ENCODE measurements around the gene CNTNAP2. TPM values are rescaled to one million over a fixed set of nuclear protein-coding genes. Genes with fewer than 3 reads are reported as not detected.
A peak's percentile ranks its signal among the peaks of the same experiment; 100 is the strongest.

CNTNAP2 gene
- total RNA-seq, 1 donor from 2014 or later, result 0.27 TPM

DNA sequence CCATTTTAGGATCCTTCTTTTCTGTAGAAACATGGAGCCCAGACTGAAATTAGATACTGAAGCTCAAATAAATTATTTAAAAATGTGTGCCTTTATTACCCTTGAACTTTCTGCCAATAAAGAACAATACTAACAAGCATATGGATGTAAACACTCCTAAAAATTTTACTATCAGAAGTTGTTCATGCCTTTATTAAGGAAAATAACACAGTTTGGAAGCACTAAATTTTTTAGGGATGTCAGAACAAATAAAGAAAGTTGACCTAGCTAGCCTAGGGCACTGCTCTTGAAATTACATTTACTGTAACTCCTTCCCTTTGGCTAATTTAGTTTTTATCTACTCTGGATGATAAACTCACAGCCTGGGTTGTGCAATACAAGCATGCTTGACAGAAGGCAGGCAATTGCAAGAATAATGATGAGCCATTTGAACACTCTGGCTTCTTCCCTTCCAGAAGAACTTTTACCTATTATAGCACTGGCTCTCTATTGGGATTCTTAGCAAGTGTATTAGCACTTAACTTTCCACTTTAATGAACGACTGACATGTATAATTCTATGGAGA is 2122.2 kb downstream of the CNTNAP2 start:
- Mint-ChIP-seq H3K4me3 (ENCODE audit: unreplicated experiment) (no peak overlapping the region), H3K4me1 (ENCODE audit: low read depth) (peaks cover 11% of the 10 kb centered on the region), H3K27me3 (ENCODE audit: low read depth) (peaks cover 7% of the 10 kb centered on the region), H3K9me3 (ENCODE audit: low read depth) (no peaks in the 10 kb centered on the region), H3K36me3 (ENCODE audit: low read depth) (no peaks in the 10 kb centered on the region), H3K27ac (ENCODE audit: unreplicated experiment) (no peak overlapping the region)
- TF ChIP-seq CTCF (IDR thresholded peaks at IDR 0.05), result no peak
- no peak for DNase-seq (ENCODE audit: low spot score)

GRCh38 chr7:148241700-148242293 is 2125.2 kb downstream of the CNTNAP2 start:
- no peak for DNase-seq (ENCODE audit: low spot score)
- no peaks in the 10 kb centered on the region for H3K9me3 Mint-ChIP-seq (ENCODE audit: low read depth)
- no peak overlapping the region for H3K27ac Mint-ChIP-seq (ENCODE audit: unreplicated experiment)
- peak overlapping the region; percentile 61 for H3K4me3 Mint-ChIP-seq (ENCODE audit: unreplicated experiment)
- no peaks in the 10 kb centered on the region for H3K36me3 Mint-ChIP-seq (ENCODE audit: low read depth)
- peaks cover 7% of the 10 kb centered on the region for H3K27me3 Mint-ChIP-seq (ENCODE audit: low read depth)
- no peak for TF ChIP-seq CTCF (IDR thresholded peaks at IDR 0.05)
- peaks cover 11% of the 10 kb centered on the region for H3K4me1 Mint-ChIP-seq (ENCODE audit: low read depth)

DNA sequence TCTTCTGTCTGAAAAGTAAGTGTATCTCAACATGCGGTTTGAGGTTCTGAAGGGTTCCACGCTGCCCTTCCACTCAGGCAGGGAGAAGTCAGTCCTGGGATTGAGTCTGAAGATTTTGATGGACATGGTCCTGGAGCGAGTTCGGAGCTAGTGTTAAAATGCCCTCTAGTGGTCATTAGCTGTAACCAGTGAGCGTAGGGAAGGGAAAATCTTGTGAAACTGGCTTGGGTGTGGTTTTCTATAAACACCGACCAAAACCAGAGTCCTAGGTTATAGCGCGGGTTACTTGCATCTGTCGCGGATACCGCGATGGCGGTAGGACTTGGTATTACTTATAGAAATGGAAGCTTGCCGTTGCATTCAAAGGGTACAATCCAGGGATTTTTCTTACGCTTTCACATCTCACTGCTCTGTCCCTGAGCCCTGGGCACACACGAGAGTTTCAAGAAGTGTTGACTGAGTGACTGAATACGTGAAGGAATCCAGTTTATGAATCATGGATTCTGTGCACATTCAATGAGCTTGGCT is 2125.8 kb downstream of the CNTNAP2 start:
- Mint-ChIP-seq H3K27me3 (ENCODE audit: low read depth) (peaks cover 7% of the 10 kb centered on the region), H3K36me3 (ENCODE audit: low read depth) (no peaks in the 10 kb centered on the region), H3K4me1 (ENCODE audit: low read depth) (peaks cover 11% of the 10 kb centered on the region), H3K27ac (ENCODE audit: unreplicated experiment) (peak overlapping the region; percentile 55), H3K9me3 (ENCODE audit: low read depth) (no peaks in the 10 kb centered on the region), H3K4me3 (ENCODE audit: unreplicated experiment) (peak overlapping the region; percentile 61)
- TF ChIP-seq CTCF (IDR thresholded peaks at IDR 0.05), result peak; percentile 92
- DNase-seq (ENCODE audit: low spot score), result no peak

GRCh38 chr7:148245381-148245780 is 2128.8 kb downstream of the CNTNAP2 start:
- no peak for TF ChIP-seq CTCF (IDR thresholded peaks at IDR 0.05)
- no peaks in the 10 kb centered on the region for H3K36me3 Mint-ChIP-seq (ENCODE audit: low read depth)
- no peak overlapping the region for H3K27ac Mint-ChIP-seq (ENCODE audit: unreplicated experiment)
- H3K27me3 Mint-ChIP-seq (ENCODE audit: low read depth), result peaks cover 14% of the 10 kb centered on the region
- H3K4me1 Mint-ChIP-seq (ENCODE audit: low read depth), result peaks cover 11% of the 10 kb centered on the region
- DNase-seq (ENCODE audit: low spot score), result no peak
- no peak overlapping the region for H3K4me3 Mint-ChIP-seq (ENCODE audit: unreplicated experiment)
- H3K9me3 Mint-ChIP-seq (ENCODE audit: low read depth), result no peaks in the 10 kb centered on the region

DNA sequence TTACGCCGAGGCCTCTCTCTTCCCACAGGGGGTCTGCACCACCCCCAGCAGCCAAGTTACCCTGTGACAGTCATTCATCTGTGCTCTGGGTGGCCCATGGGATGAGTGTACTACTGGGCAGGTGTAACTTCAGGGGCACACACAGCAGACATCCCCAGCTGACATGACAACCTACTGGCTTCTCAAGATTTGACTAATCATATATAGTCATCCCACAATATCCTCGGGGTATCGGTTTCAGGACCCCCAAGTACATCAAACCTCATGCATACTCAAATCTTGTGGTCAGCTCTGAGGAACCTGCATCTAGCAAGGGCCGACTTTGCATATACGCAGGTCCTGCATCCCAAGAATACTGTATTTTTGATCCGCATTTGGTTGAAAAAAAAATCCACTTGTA is 2137.0 kb downstream of the CNTNAP2 start:
- H3K4me3 Mint-ChIP-seq (ENCODE audit: unreplicated experiment), result no peak overlapping the region
- H3K9me3 Mint-ChIP-seq (ENCODE audit: low read depth), result peaks cover 11% of the 10 kb centered on the region
- H3K4me1 Mint-ChIP-seq (ENCODE audit: low read depth), result no peaks in the 10 kb centered on the region
- no peak for TF ChIP-seq CTCF (IDR thresholded peaks at IDR 0.05)
- DNase-seq (ENCODE audit: low spot score), result no peak
- no peak overlapping the region for H3K27ac Mint-ChIP-seq (ENCODE audit: unreplicated experiment)
- H3K27me3 Mint-ChIP-seq (ENCODE audit: low read depth), result peaks cover 10% of the 10 kb centered on the region
- H3K36me3 Mint-ChIP-seq (ENCODE audit: low read depth), result no peaks in the 10 kb centered on the region
